HG02981 (cell line): ENCODE data around the gene DEK.
A peak's percentile ranks its signal among the peaks of the same experiment; 100 is the strongest.
"Not testable (repeated sequence)": the region's sequence is repeated elsewhere in the genome, so short reads cannot be mapped to it uniquely, and the experiment has no call there.

ENCODE experiments used
- ATAC-seq: cut with Tn5 transposase; IDR thresholded peaks from one replicate; pipeline ENCODE4 v1.9.1; 2021; ENCODE audit warnings: mild to moderate bottlenecking, moderate library complexity; ENCODE audit not compliant: unreplicated experiment

The DEK gene

GRCh38 chr6:18241208-18242038, 22.9 kb downstream of the DEK start:
- no peak for ATAC-seq

GRCh38 chr6:18240230-18240629, 24.1 kb downstream of the DEK start:
- no peak for ATAC-seq

GRCh38 chr6:18237167-18237566, 27.2 kb downstream of the DEK start:
- ATAC-seq, result no peak

- ATAC-seq, result no peak
These were observed 28.8 kb downstream of the DEK start for GRCh38 chr6:18235524-18235923.

GRCh38 chr6:18234564-18234963, 29.8 kb downstream of the DEK start:
- ATAC-seq, result no peak

- not testable (repeated sequence) for ATAC-seq
These were observed 30.6 kb downstream of the DEK start for GRCh38 chr6:18233770-18234169.

GRCh38 chr6:18231856-18232255, 32.5 kb downstream of the DEK start:
- ATAC-seq, result not testable (repeated sequence)

GRCh38 chr6:18228590-18228989, 35.7 kb downstream of the DEK start:
- not testable (repeated sequence) for ATAC-seq

GRCh38 chr6:18227166-18227565, 37.2 kb downstream of the DEK start:
- ATAC-seq, result not testable (repeated sequence)

- ATAC-seq, result not testable (repeated sequence)
These were observed 37.8 kb downstream of the DEK start for GRCh38 chr6:18226451-18227105.

GRCh38 chr6:18221288-18221615, 43.1 kb downstream of the DEK start:
- no peak for ATAC-seq

- no peak for ATAC-seq
These were observed 44.7 kb downstream of the DEK start for GRCh38 chr6:18219591-18219990.

- ATAC-seq, result no peak
These were observed 46.1 kb downstream of the DEK start for GRCh38 chr6:18218233-18218632.

- no peak for ATAC-seq
These were observed 47.9 kb downstream of the DEK start for GRCh38 chr6:18216411-18216810.

- ATAC-seq, result no peak
These were observed 48.9 kb downstream of the DEK start for GRCh38 chr6:18215436-18215835.

- peak; percentile 35 for ATAC-seq
These were observed 50.3 kb downstream of the DEK start for GRCh38 chr6:18214003-18214402.

GRCh38 chr6:18213439-18213838, 50.9 kb downstream of the DEK start:
- ATAC-seq, result no peak

GRCh38 chr6:18212231-18212630, 52.1 kb downstream of the DEK start:
- ATAC-seq, result no peak

- ATAC-seq, result peak; percentile 86
These were observed 53.0 kb downstream of the DEK start for GRCh38 chr6:18211338-18211737.

GRCh38 chr6:18210707-18211106, 53.6 kb downstream of the DEK start:
- ATAC-seq, result no peak

GRCh38 chr6:18209539-18210197, 54.7 kb downstream of the DEK start:
- ATAC-seq, result no peak

- ATAC-seq, result not testable (repeated sequence)
These were observed 55.6 kb downstream of the DEK start for GRCh38 chr6:18208778-18209177.
